ENCODE measurements around the gene LMX1B. TPM values are rescaled to one million over a fixed set of nuclear protein-coding genes. Genes with fewer than 3 reads are reported as not detected.

LMX1B gene
- total and polyA plus RNA-seq, 11 donors, result 0.15 to 1.1 (median 0.39) TPM

- H3K4me1 ChIP-seq, result peaks cover 0 to 21% (median 12%) of the 10 kb centered on the region in 12 donors
- no peak for ATAC-seq
- H3K36me3 ChIP-seq, result no peaks in the 10 kb centered on the region
- 62 to 70% (median 67%) methylated on average over 13 to 14 of the region's 14 CpGs for WGBS, 4 donors
- H3K27ac ChIP-seq, result no peak overlapping the region
- no peaks in the 10 kb centered on the region for H3K9me3 ChIP-seq
- no peak overlapping the region for H3K4me3 ChIP-seq
- DNase-seq, result peak in 1 of 5 donors; percentile 18
- peaks cover 17 to 64% (median 36%) of the 10 kb centered on the region in 9 donors for H3K27me3 ChIP-seq
- intact Hi-C loops (cut with DNase I), result no loop called here
- TF ChIP-seq CTCF (IDR thresholded peaks at IDR 0.05), result no peak
- TF ChIP-seq POLR2A (IDR thresholded peaks at IDR 0.05), result no peak
Measured at GRCh38 chr9:126703002-126703865, 89.5 kb downstream of the LMX1B start.

- WGBS, 4 donors, result 69 to 92% (median 87%) methylated on average over 3 of the region's 3 CpGs
- no peak for TF ChIP-seq CTCF (IDR thresholded peaks at IDR 0.05)
- TF ChIP-seq POLR2A (IDR thresholded peaks at IDR 0.05), result no peak
- Histone ChIP-seq H3K27ac (no peak overlapping the region), H3K4me1 (peaks cover 0 to 21% (median 12%) of the 10 kb centered on the region in 12 donors), H3K4me3 (no peak overlapping the region), H3K27me3 (peaks cover 17 to 64% (median 36%) of the 10 kb centered on the region in 9 donors), H3K36me3 (no peaks in the 10 kb centered on the region), H3K9me3 (no peaks in the 10 kb centered on the region)
- intact Hi-C loops (cut with DNase I), result loop anchor here in 2 of 10 donors (2.0 kb wide), 2 partner anchors 77 to 79 kb away; no protein-coding TSS in a partner anchor
- ATAC-seq (no peak), DNase-seq (peak in 1 of 5 donors; percentile 8)
Measured at GRCh38 chr9:126703866-126704156, 90.1 kb downstream of the LMX1B start.

GRCh38 chr9:126704157-126704891 is 90.6 kb downstream of the LMX1B start:
- Histone ChIP-seq H3K4me3 (peak overlapping the region in 1 of 12 donors; percentile 11), H3K27ac (no peak overlapping the region), H3K36me3 (no peaks in the 10 kb centered on the region), H3K9me3 (no peaks in the 10 kb centered on the region), H3K4me1 (peaks cover 0 to 21% (median 12%) of the 10 kb centered on the region in 12 donors), H3K27me3 (peaks cover 17 to 64% (median 36%) of the 10 kb centered on the region in 9 donors)
- peak; percentile 16 to 39 (median 22) for ATAC-seq
- peak in 2 of 5 donors; percentile 13 to 39 for DNase-seq
- intact Hi-C loops (cut with DNase I), result loop anchor here in 2 of 10 donors (2.0 kb wide), 2 partner anchors 76 to 78 kb away; no protein-coding TSS in a partner anchor
- TF ChIP-seq CTCF (IDR thresholded peaks at IDR 0.05) (no peak), POLR2A (IDR thresholded peaks at IDR 0.05) (no peak)
- WGBS, 4 donors, result 40 to 48% (median 44%) methylated on average over 13 to 14 of the region's 14 CpGs
